ENCODE results near the gene CCL25.
"Not testable (repeated sequence)": the region's sequence is repeated elsewhere in the genome, so short reads cannot be mapped to it uniquely, and the experiment has no call there.

The CCL25 gene

DNA sequence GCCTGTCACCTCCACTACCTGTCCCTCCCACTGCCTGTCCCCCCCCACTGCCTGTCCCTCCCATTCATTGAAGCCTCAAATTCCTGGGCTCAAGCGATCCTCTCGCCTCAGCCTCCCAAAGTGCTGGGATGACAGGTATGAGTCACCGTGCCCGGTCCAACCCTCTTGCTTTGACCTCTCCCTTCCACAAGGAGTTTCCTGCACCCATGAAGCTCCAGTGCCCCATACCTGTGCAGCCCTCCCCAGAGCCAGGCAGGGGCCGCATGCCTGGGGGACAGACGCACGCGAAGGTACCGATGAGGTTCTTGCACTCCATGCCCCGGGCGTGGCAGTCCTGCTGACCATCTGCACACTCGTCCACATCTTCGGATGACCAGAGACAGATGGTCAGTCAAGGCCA is 34.3 kb downstream of the CCL25 start:
- DNase-seq, result no peak

DNA sequence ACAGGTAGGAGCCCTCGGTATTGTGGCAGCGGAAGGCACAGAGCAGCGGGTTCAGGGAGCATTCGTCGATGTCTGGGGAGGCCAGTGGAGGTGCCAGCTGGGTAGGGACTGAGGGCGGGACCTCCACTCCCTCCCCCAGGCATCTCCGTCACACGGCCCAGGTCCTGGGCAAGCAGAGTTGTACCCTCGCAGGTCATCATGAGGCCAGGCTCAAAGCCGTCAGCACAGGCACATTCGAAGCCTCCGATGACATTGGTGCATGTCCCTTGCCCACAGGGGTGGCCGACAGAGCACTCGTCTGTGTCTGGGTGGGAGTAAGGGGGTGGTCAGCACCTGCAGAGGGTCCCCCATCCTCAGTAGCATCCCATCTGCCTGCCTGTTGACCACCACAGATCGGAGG is 35.3 kb downstream of the CCL25 start:
- no peak for DNase-seq

DNA sequence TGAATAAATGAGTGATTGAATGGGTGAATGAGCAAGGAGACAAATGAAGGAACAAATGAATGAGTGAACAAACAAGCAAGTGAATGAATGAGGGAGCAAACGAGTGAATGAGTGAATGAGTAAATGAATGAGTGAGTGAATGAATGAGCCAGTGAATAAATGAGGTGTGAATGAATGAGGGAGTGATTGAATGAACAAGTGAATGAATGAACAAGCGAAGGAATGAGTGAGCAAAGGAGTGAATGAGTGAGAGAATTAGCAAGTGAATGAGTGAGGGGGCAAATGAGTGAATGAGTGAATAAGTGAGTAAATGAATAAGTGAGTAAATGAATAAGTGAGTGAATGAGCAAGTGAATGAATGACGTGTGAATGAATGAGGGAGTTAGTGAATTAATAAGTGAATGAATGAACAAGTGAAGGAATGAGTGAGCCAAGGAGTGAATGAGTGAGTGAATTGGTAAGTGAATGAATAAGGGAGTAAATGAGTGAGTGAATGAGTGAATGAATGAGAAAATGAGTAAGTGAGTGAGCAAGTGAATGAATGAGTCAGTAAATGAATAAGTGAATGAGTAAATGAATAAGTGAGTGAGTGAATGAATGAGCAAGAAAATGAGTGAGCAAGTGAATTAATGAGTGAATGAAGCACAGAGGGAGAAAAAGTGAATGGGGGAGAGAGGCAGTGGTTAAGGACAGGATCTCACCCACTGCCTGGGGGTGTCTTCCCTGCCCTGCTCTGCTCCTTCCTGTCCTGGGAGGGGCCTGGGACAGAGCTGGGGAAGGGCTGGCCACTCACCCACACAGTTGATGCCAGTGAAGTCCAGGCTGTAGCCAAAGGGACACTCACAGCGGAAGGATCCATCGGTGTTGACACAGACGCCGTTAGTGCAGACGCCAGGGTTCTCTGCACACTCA is 36.4 kb downstream of the CCL25 start:
- no peak for DNase-seq

DNA sequence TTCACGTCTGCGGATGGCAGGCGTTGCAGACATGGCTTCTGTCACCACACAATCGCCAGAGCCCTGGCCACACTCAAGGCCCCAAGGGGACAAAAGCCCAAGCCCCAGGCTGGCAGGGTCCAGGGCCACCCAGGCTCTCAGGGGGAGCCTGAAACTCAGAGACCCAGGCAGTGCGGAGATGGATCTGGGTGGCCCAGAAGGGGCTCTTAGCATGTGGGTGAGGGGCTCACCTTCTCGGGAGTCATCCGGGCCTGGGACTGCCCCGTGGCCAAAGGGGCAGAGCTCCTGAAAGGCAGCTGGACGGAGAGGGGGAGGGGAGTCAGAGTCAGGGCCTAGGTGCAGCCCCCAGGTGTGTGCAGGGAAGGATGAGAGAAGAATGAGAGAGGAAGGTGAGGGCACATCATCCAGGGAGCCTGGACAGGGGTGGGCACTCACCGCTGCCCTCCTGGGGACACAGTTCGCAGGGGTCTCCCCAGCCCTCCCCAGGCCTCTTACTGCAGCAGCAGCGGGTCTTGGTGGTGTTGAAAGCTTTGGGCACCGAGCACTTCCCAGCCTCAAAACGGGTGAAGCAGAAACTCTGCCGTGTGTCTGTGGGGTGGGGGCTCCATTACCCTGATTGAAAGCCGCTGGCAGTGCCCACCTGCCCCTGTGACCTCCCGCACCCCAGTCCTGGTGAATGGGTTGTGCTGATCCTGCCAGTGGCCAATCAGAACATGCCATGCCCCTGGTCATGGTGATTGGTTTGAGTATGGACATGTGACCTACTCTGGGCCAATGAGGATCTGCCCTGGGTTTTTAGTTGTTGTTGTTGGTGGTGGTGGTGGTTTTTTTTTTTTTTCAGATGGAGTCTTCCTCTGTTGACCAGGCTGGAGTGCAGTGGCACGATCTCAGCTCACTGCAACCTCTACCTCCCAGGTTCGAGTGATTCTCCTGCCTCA is 37.4 kb downstream of the CCL25 start:
- no peak for DNase-seq

DNA sequence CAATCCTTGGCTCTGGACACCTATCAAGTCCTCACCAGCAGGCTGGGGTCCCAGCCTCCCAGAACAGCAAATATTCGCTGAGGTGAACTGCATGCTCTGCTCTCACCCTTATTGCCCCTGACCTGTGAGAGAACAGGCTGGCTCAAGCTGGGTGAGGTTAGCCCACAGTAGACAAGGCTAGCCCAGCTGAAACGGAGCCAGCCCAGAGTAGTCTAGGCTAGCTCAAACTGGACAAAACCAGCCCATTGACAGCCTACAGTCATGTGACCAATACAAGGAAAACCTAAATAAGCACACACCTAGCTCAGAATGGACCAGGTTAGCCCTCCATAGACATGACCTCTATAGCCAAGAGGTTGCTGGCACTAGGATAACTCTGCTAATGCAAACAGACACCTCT is 38.4 kb downstream of the CCL25 start:
- no peak for DNase-seq

DNA sequence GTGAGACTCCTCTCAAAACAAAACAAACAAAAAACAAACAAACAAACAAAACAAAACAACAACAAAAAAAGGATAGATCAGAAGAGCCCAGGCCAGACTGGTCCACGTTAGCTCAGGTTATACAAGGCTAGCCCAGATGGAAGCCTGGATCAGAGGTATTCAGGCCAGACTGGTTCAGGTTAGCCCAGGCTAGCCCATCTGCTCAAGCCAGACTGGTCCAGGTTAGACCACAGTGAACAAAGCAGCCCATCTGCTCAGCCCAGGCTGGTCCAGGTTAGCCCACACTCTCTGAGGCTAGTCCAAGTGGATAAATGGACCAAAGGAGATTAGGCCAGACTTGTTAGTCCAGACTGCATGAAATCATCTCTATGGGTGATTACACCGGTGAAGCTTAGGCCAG is 41.2 kb downstream of the CCL25 start:
- no peak for DNase-seq

DNA sequence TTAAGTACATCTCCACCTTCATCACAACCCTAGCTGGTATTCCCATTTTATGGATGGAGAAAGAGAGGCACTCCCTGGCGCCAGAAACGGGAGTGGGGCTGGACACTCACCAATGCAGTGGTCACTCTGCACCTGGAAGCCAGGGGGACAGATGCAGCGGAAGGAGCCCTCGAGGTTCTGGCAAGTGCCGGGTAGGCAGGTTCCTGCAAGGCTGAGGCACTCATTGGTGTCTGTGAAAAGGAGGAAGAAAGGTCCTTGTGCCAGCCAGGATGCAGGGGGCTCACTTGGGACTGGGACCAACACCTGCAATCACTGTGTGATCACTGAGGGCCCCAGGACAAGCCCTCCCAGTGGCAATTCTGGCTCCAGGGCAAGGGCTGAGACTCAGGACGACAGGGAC is 41.8 kb downstream of the CCL25 start:
- no peak for DNase-seq

DNA sequence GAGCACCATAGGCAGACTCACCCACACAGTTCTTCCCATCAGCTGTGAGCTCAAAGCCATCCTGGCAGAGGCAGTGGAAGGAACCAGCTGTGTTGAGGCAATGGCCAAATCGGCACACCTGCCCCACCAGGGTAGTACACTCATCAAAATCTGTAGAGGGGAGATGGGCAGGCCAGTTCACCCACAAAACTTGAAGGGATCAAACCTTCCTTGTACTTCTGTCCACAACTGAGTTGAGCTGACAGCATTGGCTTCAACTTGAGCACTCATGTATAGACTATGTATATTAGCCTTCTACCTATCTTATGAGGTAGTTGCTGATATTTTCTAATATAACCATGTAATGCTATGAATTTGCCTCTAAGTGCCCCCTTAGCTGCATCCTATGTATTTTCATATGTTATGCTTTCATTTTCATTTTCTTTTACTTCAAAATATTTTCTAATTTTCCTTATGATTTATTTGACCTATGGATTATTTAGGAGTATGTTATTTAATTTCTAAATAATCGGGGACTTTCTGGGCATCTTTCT is 42.9 kb downstream of the CCL25 start:
- DNase-seq, result no peak

DNA sequence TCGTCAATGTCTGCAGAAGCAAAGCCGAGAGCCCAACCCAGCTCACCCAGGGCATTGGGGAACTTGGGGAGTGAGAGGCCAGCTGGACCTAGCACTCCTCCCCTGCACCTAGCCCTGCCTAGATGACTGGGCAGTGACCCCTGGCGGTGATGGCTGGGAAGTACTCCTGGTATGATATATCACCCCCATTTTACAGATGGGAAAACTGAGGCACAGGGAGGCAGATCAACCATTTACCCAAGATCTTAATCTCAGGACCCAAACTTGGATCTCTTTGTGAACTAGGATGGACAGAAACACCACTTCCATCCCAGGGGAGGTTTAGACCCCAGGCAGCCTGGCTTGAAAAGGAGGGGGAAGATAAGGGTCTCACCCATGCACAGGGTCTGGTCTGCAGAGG is 43.5 kb downstream of the CCL25 start:
- DNase-seq, result no peak

DNA sequence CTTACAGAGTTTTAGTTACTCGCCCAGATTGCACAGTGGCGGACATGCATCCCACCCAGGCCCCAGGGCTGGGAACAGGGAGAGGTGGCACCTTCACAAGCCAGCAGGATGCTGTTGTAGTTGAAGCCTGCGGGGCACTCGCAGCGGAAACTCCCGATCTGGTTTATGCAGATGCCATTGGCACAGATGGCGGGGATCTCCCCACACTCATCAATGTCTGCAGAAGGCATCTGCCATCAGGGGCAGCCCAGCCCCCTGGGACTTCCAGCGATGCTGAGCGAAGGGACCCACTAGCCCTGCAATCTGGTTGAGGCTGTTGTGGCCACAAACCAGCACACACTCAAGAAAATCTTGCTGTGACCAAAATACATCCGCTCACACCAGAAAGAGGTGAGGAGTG is 44.6 kb downstream of the CCL25 start:
- no peak for DNase-seq

DNA sequence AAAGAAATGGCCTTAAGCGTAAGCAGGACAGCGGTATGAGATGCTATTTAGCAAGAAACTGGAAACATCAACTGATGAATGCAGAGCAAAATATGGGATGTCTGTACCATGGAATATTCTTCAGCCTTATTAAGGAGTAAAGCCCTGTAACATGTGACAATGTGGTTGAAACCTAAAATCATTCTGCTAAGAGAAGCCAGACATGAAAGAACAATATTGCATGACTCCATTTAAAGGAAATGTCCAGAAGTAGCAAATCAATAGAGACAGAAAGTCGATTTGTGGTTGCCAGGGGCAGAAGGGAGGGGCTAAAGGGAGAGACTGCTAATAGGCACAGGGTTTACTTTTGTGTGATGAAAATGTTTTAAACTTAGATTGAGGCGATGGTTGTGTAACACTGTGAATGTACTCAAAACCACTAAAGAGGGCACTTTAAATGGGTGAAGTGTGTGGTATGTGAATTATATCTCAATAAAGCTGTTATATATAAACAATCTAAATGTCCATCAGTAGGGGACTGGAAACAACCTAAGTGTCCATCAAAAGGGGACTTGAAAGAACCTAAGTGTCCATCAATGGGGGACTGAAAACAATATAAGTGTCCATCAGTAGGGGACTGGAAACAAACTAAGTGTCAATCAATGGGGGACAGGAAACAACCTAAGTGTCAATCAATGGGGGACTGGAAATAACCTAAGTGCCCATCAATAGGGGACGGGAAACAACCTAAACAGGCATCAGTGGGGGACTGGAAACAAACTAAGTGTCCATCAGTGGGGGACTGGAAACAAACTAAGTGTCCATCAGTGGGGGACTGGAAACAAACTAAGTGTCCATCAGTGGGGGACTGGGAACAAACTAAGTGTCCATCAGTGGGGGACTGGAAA is 45.4 kb downstream of the CCL25 start:
- DNase-seq, result no peak

DNA sequence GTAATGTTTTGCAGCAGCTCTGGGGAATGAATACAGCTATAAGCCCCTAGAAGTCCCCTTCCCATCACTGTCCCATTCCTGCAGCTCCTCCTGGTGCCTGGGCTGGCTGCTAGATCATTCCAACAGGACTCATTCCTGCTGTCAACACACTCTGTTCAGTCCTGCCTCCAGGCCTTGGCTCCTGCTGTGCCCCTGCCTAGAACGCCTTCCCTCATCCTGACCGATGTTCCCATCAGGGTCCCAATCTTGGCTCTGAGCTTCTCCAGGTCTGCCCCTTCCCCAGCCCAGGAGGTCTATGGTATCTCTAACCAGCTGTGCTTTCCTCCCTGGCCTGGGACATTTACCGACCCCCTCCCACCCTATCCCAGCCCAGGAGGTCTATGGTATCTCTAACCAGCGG is 48.8 kb downstream of the CCL25 start:
- DNase-seq, result no peak

DNA sequence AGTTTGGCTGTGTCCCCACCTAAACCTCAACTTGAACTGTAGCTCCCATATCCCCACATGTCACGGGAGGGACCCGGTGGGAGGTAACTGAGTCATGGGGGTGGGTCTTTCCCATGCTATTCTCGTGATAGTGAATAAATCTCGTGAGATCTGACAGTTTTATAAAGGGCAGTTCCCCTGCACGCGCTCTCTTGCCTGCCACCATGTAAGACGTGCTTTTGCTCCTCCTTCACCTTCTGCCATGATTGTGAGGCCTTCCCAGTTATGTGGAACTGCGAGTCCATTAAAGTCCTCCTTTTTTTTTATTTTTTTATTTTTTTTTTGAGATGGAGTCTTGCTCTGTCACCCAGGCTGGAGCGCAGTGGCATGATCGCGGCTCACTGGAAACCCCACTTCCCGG is 49.4 kb downstream of the CCL25 start:
- DNase-seq, result not testable (repeated sequence)

DNA sequence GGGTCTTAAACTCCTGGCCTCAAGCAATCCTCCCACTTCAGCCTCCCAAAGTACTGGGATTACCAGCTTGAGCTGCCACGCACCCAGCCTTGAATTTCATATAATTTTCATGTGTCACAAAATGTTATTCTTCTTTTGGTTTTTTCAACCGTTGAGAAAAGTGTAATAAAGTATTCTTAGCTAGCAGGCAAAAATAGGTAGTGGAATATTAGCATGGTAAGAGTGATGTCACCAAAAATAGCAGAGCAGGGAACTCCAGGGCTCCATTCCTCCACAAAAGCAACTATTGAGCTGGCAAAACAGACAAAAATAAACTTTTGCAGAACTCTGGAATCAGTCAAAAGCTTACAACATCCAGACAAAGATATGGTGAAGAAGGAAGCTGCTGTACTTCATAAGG is 52.9 kb downstream of the CCL25 start:
- no peak for DNase-seq

DNA sequence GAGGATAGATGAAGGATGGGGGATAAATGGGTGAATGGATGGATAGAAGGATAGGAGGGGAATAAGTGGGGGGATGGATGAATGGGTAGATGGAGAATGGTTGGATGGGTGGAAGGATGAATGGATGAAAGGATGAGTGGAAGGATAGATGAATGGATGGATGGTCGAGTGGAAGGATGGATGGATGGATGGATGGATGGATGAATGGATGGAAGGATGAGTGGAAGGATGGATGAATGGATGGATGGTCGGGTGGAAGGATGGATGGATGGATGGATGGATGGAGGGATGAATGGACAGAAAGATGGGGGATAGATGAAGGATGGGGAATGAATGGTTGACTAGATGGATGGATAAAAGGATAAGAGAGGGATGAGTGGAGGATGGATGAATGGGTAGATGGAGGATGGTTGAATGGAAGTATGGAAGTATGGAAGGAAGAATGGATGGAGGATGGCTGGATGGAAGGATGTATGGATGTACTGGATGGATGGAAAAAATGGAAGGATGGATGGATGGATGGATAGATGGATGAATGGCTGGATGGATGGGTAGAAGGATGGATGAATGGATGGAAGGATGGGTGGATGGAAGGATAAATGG is 54.8 kb downstream of the CCL25 start:
- no peak for DNase-seq

DNA sequence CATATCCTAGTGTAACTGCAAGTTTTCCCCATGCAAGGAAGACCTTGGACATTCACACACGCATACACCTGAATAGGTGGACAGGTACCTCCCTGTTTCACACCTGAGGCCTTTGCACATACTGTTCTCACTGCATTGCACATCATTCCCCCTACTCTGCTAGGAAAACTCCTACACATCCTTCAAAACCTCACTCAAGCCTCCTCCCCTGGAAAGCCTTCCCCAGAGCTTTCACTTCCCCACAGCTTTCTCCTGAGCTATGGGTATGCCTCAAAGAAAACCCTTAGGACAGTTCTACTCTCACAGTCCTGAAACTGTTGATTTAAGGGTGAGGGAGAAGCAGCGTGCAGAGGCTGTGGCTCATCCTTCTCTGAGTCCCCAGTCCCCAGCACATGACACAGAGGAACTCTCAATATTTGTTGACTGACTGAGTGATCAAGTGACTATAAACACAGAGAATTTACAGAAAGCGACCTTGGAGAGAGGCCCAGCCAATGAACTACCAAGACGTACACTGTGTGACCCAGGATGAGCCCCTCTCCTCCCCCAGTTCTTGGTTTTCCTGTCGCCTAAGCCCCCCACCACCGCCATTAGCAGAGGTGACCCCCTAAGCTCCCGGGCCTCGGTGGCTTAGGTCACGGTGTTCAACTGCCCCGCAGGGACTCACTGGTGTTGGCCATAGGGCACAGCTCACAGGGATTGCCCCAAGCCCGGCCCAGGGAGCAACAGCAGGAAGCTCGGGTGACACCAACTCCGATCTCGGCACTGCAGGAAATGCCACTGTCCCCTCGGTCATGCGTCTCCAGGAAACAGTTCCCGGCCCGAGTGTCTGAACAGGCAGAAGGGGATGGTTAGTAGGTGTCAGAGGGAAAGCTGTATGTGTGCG is 56.2 kb downstream of the CCL25 start:
- no peak for DNase-seq

DNA sequence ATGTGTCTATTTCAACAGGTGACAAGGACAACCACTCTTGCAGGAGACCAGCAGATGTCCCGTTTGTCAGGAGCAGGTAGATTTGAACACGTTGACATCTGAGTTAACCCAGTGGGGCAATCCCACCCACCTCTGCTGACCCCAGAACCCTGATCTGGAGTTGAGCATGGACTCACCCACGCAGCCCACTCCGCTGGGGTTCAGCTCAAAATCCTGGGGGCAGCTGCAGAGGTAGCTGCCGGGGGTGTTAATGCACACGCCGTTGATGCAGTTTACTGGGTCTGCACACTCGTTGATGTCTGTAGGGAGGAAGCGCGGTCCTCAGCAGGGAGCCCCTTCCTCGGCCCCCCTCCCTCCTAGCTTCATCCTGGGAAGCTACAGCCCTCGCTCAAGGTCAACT is 56.9 kb downstream of the CCL25 start:
- DNase-seq, result no peak

DNA sequence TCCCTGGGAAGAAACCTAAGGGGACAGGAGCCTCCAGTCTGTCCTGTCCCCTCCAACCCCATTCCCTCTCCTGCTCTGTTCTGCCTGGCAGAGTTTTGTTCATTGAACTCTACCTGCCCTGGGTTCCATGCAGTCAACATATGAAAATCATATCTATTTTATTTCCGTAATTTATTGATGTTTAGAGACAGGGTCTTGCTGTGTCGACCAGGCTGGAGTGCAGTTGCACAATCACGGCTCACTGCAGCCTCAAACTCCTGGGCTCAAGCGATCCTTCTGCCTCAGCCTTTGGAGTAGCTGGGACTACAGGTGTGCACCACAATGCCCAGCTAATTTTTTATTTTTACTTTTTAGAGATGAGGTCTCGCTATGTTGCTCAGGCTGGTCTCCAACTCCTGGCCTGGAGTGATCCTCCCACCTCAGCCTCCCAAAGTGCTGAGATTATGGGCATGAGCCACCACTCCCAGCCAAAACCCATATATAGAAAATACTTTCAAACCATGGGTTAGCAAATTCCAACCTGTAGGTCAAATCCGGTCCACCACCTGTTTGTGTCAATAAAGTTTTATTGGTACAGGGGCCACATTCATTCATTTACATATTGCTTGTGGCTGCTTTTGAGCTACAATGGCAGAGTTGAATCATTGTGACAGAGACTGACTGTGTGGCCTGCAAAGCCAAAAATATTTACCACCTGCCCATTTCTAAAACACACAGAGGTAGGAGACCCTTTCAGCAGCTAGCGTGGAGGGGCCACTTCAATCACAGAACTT is 57.5 kb downstream of the CCL25 start:
- DNase-seq, result no peak

DNA sequence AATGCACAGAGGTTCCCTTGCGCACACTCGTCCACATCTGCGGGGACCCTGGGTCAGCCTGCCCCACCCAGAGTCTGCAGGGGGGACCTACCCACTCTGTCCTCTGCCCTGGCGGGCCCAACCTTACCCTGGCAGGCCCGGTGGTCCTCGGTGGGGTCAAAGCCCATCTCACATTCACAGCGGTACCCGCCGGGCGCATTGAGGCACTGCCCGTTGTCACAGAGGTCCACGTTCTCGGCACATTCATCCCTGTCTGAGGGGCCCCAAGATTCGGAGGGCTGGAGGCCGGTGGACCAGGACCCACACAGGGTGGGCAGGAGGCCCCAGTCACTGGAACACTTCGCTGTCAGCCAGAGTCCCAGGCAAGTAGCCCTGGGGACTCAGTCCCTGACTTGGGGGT is 58.4 kb downstream of the CCL25 start:
- no peak for DNase-seq

DNA sequence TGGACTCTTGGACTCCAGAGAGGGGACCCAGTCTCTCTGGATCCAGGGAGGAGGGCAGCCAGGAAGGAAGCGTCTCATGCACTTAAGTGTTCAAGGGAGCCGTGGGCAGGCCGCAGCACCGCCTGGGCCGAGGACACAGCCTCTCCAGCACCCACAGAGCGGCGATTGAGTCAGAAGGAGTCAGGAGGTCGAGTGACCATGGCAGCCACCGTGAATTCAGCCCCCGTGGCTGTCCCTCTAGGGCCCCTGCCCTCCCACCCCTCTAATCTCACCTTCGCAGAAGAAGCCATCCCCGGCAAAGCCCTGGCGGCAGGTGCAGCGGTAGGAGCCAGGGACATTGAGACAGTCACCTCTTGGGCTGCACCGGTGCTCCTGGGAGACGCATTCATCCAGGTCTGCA is 58.8 kb downstream of the CCL25 start:
- DNase-seq, result no peak
